ENCODE results near the gene CLC. TPM values are rescaled to one million over a fixed set of nuclear protein-coding genes. Genes with fewer than 3 reads are reported as not detected.

The CLC gene
- total and polyA plus RNA-seq, 2 donors (not counting 1 experiment from before 2014, with no cell fraction given) = 0.33 TPM; not detected in 1

- no peaks in the 10 kb centered on the region for H3K4me1 ChIP-seq (ENCODE audit: control insufficient read depth in 2 of 2, insufficient read depth in 2 of 2, low read length in 2 of 2)
Measured at GRCh38 chr19:39710333-39710890, 27.4 kb downstream of the CLC start.

More at GRCh38 chr19:39710333-39710890, 27.4 kb downstream of the CLC start:
- Histone ChIP-seq H3K27me3 (replicated peaks in 1 of 4; ENCODE audit: control extremely low read depth in 1 of 4, control insufficient read depth in 3 of 4, insufficient read depth in 4 of 4, low read length in 3 of 4) (peaks cover 0 to 5% (median 0%) of the 10 kb centered on the region in 4 experiments), H4K20me1 (ENCODE audit: control insufficient read depth, insufficient read depth, low read length, poor library complexity, severe bottlenecking) (no peaks in the 10 kb centered on the region), H3K4me2 (replicated peaks; ENCODE audit: low read depth, low read length, poor library complexity, severe bottlenecking) (no peak overlapping the region), H3K4me3 (ENCODE audit: control extremely low read depth in 1 of 5, extremely low read depth in 1 of 5, insufficient read depth in 1 of 5, low read depth in 2 of 5, low read length in 4 of 5) (no peak overlapping the region), H3K79me2 (ENCODE audit: control insufficient read depth, insufficient read depth, low read length) (no peaks in the 10 kb centered on the region), H3K9ac (ENCODE audit: low read length) (no peak overlapping the region), H3K27ac (ENCODE audit: low read length in 2 of 2) (no peak overlapping the region), H3K9me3 (ENCODE audit: control extremely low read depth in 1 of 3, control insufficient read depth in 2 of 3, insufficient read depth in 1 of 3, low read length in 2 of 3) (no peaks in the 10 kb centered on the region), H2AFZ (ENCODE audit: insufficient read depth, low read depth, low read length, poor library complexity, severe bottlenecking) (no peak overlapping the region), H3K36me3 (replicated peaks in 1 of 2; ENCODE audit: control extremely low read depth in 1 of 2, control insufficient read depth in 1 of 2, extremely low read depth in 1 of 2, insufficient read depth in 2 of 2, low read length in 1 of 2) (no peaks in the 10 kb centered on the region)
- intact Hi-C loops (cut with micrococcal nuclease) = no loop called here
- Mint-ChIP-seq H3K9me3 (ENCODE audit: insufficient read depth) (peaks cover 4% of the 10 kb centered on the region), H3K27ac (no peak overlapping the region), H3K4me1 (no peaks in the 10 kb centered on the region), H3K27me3 (peaks cover 34% of the 10 kb centered on the region), H3K4me3 (no peak overlapping the region)
- ChIA-PET POLR2A (no interaction called here), CTCF (no interaction called here)
- WGBS (ENCODE audit: insufficient coverage) = 75% methylated on average over 2 of the region's 4 CpGs
- no peak for TF ChIP-seq CTCF (IDR thresholded peaks at IDR 0.05)
- no peak for TF ChIP-seq EZH2 (IDR thresholded peaks at IDR 0.05; ENCODE audit: borderline replicate concordance, insufficient read depth, low read depth, low read length, poor library complexity, severe bottlenecking)
- ATAC-seq (ENCODE audit: low read depth) = no peak
- no peak for DNase-seq
